NCI-H187 (cell line): ENCODE measurements around the gene INSC.

Experiments
- DNase-seq, 2 experiments: peaks; one replicate each; lab custom pipeline; 2025; lab: John Stamatoyannopoulos, UW

Gene INSC

GRCh38 chr11:15185021-15185420 is 70.3 kb downstream of the INSC start:
- DNase-seq, result no peak

- DNase-seq, result no peak
Observed at GRCh38 chr11:15186146-15186545, 71.4 kb downstream of the INSC start.

- no peak for DNase-seq
Observed at GRCh38 chr11:15189189-15189588, 74.5 kb downstream of the INSC start.

- DNase-seq, result no peak
Observed at GRCh38 chr11:15189641-15190365, 75.1 kb downstream of the INSC start.

- DNase-seq, result no peak
Observed at GRCh38 chr11:15190611-15191010, 75.9 kb downstream of the INSC start.

GRCh38 chr11:15192005-15192556 is 77.4 kb downstream of the INSC start:
- no peak for DNase-seq

- DNase-seq, result no peak
Observed at GRCh38 chr11:15194671-15195415, 80.1 kb downstream of the INSC start.

- DNase-seq, result no peak
Observed at GRCh38 chr11:15195454-15196200, 80.9 kb downstream of the INSC start.

GRCh38 chr11:15196704-15197103 is 82.0 kb downstream of the INSC start:
- no peak for DNase-seq

GRCh38 chr11:15197696-15198095 is 83.0 kb downstream of the INSC start:
- no peak for DNase-seq

- DNase-seq, result no peak
Observed at GRCh38 chr11:15198284-15198683, 83.6 kb downstream of the INSC start.

GRCh38 chr11:15199693-15200092 is 85.0 kb downstream of the INSC start:
- DNase-seq, result no peak

GRCh38 chr11:15200696-15201095 is 86.0 kb downstream of the INSC start:
- DNase-seq, result no peak

- DNase-seq, result no peak
Observed at GRCh38 chr11:15201586-15201985, 86.9 kb downstream of the INSC start.

- DNase-seq, result no peak
Observed at GRCh38 chr11:15202626-15203025, 87.9 kb downstream of the INSC start.

- no peak for DNase-seq
Observed at GRCh38 chr11:15204711-15205110, 90.0 kb downstream of the INSC start.

- DNase-seq, result no peak
Observed at GRCh38 chr11:15206791-15207190, 92.1 kb downstream of the INSC start.

GRCh38 chr11:15208378-15209222 is 93.9 kb downstream of the INSC start:
- DNase-seq, result peak; percentile 44 to 60

GRCh38 chr11:15212876-15213275 is 98.2 kb downstream of the INSC start:
- DNase-seq, result no peak

GRCh38 chr11:15213471-15214231 is 98.9 kb downstream of the INSC start:
- DNase-seq, result no peak

- no peak for DNase-seq
Observed at GRCh38 chr11:15215005-15215404, 100.3 kb downstream of the INSC start.
